ENCODE data around the gene IRAK1BP1. TPM values are rescaled to one million over a fixed set of nuclear protein-coding genes. Genes with fewer than 3 reads are reported as not detected.

The IRAK1BP1 gene
- polyA plus RNA-seq, 3 donors: 0.04 to 0.08 (median 0.04) TPM

DNA sequence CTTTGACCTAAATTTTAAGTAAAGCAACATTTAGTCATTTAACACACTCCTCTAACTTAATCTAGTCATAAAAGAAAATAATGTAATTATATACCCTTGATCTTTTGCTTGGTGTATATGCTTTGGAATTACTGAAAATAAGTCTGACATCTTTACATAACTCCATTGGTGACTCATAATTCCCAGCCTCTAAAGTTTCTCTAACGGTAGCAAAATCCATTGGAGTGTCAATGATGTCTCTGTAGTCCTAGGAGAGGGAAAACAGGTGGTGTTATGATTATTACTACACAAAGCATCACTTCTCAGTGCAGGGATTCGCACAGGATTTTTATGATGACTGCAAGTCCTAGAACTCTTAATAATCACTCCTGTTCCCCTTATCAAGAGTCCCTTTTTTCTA, 80.2 kb downstream of the IRAK1BP1 start:
- TF ChIP-seq, protein P1, sequence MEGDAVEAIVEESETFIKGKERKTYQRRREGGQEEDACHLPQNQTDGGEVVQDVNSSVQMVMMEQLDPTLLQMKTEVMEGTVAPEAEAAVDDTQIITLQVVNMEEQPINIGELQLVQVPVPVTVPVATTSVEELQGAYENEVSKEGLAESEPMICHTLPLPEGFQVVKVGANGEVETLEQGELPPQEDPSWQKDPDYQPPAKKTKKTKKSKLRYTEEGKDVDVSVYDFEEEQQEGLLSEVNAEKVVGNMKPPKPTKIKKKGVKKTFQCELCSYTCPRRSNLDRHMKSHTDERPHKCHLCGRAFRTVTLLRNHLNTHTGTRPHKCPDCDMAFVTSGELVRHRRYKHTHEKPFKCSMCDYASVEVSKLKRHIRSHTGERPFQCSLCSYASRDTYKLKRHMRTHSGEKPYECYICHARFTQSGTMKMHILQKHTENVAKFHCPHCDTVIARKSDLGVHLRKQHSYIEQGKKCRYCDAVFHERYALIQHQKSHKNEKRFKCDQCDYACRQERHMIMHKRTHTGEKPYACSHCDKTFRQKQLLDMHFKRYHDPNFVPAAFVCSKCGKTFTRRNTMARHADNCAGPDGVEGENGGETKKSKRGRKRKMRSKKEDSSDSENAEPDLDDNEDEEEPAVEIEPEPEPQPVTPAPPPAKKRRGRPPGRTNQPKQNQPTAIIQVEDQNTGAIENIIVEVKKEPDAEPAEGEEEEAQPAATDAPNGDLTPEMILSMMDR (IDR thresholded peaks at IDR 0.05): no peak
- Histone ChIP-seq H3K27ac (ENCODE audit: low read depth in 1 of 2, low read length in 2 of 2) (no peak overlapping the region), H3K9me3 (replicated peaks in 1 of 2; ENCODE audit: control insufficient read depth in 1 of 2, insufficient read depth in 1 of 2, low read length in 2 of 2) (peaks cover 14 to 28% of the 10 kb centered on the region in 2 donors), H2AFZ (ENCODE audit: insufficient read depth, low read depth, low read length, poor library complexity, severe bottlenecking) (no peak overlapping the region), H3K9ac (ENCODE audit: insufficient read depth, low read length, poor library complexity, severe bottlenecking) (no peak overlapping the region), H3K4me3 (replicated peaks in 1 of 3; ENCODE audit: low read depth in 2 of 3, low read length in 3 of 3) (no peak overlapping the region), H3K4me1 (ENCODE audit: control insufficient read depth in 1 of 2, insufficient read depth in 2 of 2, low read length in 2 of 2) (no peaks in the 10 kb centered on the region), H3K4me2 (replicated peaks; ENCODE audit: extremely low read depth, low read length, poor library complexity, severe bottlenecking) (no peak overlapping the region), H3K36me3 (replicated peaks in 1 of 2; ENCODE audit: control insufficient read depth in 1 of 2, insufficient read depth in 2 of 2, low read length in 2 of 2) (peaks cover 90 to 100% of the 10 kb centered on the region in 2 donors), H3K27me3 (ENCODE audit: control insufficient read depth in 2 of 2, insufficient read depth in 2 of 2, low read length in 2 of 2) (no peaks in the 10 kb centered on the region), H3K79me2 (ENCODE audit: insufficient read depth, low read length) (peaks cover 4% of the 10 kb centered on the region), H4K20me1 (ENCODE audit: insufficient read depth, low read length) (peaks cover 8% of the 10 kb centered on the region)
- Mint-ChIP-seq H3K27ac (no peak overlapping the region), H3K9me3 (peaks cover 13 to 21% (median 19%) of the 10 kb centered on the region in 7 donors), H3K36me3 (peaks cover 81 to 91% of the 10 kb centered on the region in 2 donors), H3K4me1 (peaks cover 3% of the 10 kb centered on the region), H3K27me3 (ENCODE audit: low read depth in 3 of 3) (no peaks in the 10 kb centered on the region), H3K4me3 (no peak overlapping the region)
- no CpG with 5 or more reads among the region's 2 CpGs for WGBS (ENCODE audit: insufficient coverage)
- DNase-seq: no peak
- intact Hi-C loops (cut with micrococcal nuclease): no loop called here

DNA sequence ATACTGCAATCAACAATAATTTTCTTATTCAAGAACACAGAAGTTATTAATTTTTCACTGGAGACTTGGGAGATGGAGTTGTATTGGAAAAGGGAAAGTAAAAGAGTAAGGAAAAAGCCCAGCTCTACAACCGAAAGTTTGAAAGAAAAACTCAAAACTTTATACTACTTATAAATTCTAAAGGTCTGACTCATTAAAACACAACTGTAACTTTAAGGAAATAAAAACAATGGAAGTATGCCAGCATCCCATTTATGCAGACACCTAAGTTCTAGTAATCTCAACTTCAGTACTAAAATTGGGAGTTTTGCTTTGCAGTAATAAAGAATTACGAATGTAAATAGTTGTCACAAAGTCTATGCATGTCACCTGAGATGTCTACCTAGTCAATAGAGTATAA, 80.6 kb downstream of the IRAK1BP1 start:
- Histone ChIP-seq H3K79me2 (ENCODE audit: insufficient read depth, low read length) (peaks cover 4% of the 10 kb centered on the region), H3K4me3 (replicated peaks in 1 of 3; ENCODE audit: low read depth in 2 of 3, low read length in 3 of 3) (no peak overlapping the region), H3K27ac (ENCODE audit: low read depth in 1 of 2, low read length in 2 of 2) (no peak overlapping the region), H4K20me1 (ENCODE audit: insufficient read depth, low read length) (peaks cover 8% of the 10 kb centered on the region), H2AFZ (ENCODE audit: insufficient read depth, low read depth, low read length, poor library complexity, severe bottlenecking) (no peak overlapping the region), H3K36me3 (replicated peaks in 1 of 2; ENCODE audit: control insufficient read depth in 1 of 2, insufficient read depth in 2 of 2, low read length in 2 of 2) (peaks cover 90 to 100% of the 10 kb centered on the region in 2 donors), H3K4me1 (ENCODE audit: control insufficient read depth in 1 of 2, insufficient read depth in 2 of 2, low read length in 2 of 2) (no peaks in the 10 kb centered on the region), H3K27me3 (ENCODE audit: control insufficient read depth in 2 of 2, insufficient read depth in 2 of 2, low read length in 2 of 2) (no peaks in the 10 kb centered on the region), H3K9ac (ENCODE audit: insufficient read depth, low read length, poor library complexity, severe bottlenecking) (no peak overlapping the region), H3K9me3 (replicated peaks in 1 of 2; ENCODE audit: control insufficient read depth in 1 of 2, insufficient read depth in 1 of 2, low read length in 2 of 2) (peaks cover 14 to 31% of the 10 kb centered on the region in 2 donors), H3K4me2 (replicated peaks; ENCODE audit: extremely low read depth, low read length, poor library complexity, severe bottlenecking) (no peak overlapping the region)
- TF ChIP-seq, protein P1 (IDR thresholded peaks at IDR 0.05): no peak
- H3K9me3 Mint-ChIP-seq: peaks cover 13 to 24% (median 19%) of the 10 kb centered on the region in 7 donors
- WGBS (ENCODE audit: insufficient coverage): no CpG with 5 or more reads among the region's 2 CpGs
- no peak overlapping the region for H3K4me3 Mint-ChIP-seq
- H3K27me3 Mint-ChIP-seq (ENCODE audit: low read depth in 3 of 3): no peaks in the 10 kb centered on the region
- peaks cover 3% of the 10 kb centered on the region for H3K4me1 Mint-ChIP-seq
- H3K36me3 Mint-ChIP-seq: peaks cover 84 to 94% of the 10 kb centered on the region in 2 donors
- DNase-seq: no peak
- intact Hi-C loops (cut with micrococcal nuclease): no loop called here
- no peak overlapping the region for H3K27ac Mint-ChIP-seq
